GM23248 (cell line): ENCODE measurements around the gene CERS5.

Experiments
- EZH2 ChIP-seq: fragments of 200-600 bp; sonication (generic); IDR thresholded peaks from 2 replicates; pipeline ENCODE4 v1.6.1; 2018; ENCODE audit warnings: antibody characterized with exemption, mild to moderate bottlenecking; ENCODE audit not compliant: insufficient read depth, poor library complexity, severe bottlenecking
- EZH2phosphoT487 ChIP-seq: fragments of 200-600 bp; sonication (generic); IDR thresholded peaks from 2 replicates; pipeline ENCODE4 v1.6.1; 2018; ENCODE audit warnings: antibody characterized with exemption, moderate library complexity, mild to moderate bottlenecking, low read depth; ENCODE audit not compliant: insufficient read depth

GRCh38 chr12:50132505-50133135 is 34.5 kb downstream of the CERS5 start:
- TF ChIP-seq EZH2: no peak
- no peak for TF ChIP-seq EZH2phosphoT487
